ENCODE results near the gene ALDH1L2. TPM values are rescaled to one million over a fixed set of nuclear protein-coding genes. Genes with fewer than 3 reads are reported as not detected.

The ALDH1L2 gene
- total RNA-seq, 1 experiment from 2014 or later = 26.1 TPM

DNA sequence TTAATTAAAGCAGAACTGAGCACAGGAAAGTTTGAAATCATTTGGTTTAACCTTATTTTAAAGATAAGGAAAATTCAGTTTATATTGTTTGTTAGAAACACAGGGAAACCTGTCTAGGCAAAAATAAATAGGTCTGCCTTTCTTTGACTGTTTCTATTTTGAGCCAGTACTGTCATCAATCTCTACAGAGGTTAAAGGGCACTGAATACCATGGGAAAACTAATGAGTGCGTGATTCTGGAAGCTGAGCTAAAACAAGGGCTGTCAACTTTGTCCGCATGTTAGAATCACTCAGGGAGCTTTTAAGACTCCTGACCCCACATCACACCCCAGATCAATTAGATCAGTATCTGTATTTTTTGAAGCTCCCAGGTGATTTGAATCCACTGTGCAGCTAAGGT, 59.3 kb downstream of the ALDH1L2 start:
- DNase-seq = no peak
- Mint-ChIP-seq H3K27me3 (ENCODE audit: insufficient read depth, unreplicated experiment) (no peaks in the 10 kb centered on the region), H3K9me3 (ENCODE audit: unreplicated experiment) (no peaks in the 10 kb centered on the region), H3K27ac (ENCODE audit: unreplicated experiment) (no peak overlapping the region), H3K4me3 (ENCODE audit: unreplicated experiment) (no peak overlapping the region), H3K4me1 (ENCODE audit: low read depth, unreplicated experiment) (peaks cover 13% of the 10 kb centered on the region), H3K36me3 (ENCODE audit: insufficient read depth, unreplicated experiment) (peaks cover 21% of the 10 kb centered on the region)
- Histone ChIP-seq H3K4me3 (ENCODE audit: low read depth, low read length) (no peak overlapping the region), H3K36me3 (ENCODE audit: control insufficient read depth, insufficient read depth, low read length) (no peaks in the 10 kb centered on the region), H3K27me3 (replicated peaks; ENCODE audit: control insufficient read depth, insufficient read depth, low read length) (no peaks in the 10 kb centered on the region), H3K9me3 (no peaks in the 10 kb centered on the region), H3K4me1 (no peaks in the 10 kb centered on the region)
- ChIA-PET POLR2A (interaction anchor here (0.6 kb wide), 1 partner anchor 145 kb away, joined by 3 read pairs; no protein-coding TSS in a partner anchor), CTCF (no interaction called here)
- BruUV-seq (replicated peaks) = no TSS peak
- TF ChIP-seq, protein P1, sequence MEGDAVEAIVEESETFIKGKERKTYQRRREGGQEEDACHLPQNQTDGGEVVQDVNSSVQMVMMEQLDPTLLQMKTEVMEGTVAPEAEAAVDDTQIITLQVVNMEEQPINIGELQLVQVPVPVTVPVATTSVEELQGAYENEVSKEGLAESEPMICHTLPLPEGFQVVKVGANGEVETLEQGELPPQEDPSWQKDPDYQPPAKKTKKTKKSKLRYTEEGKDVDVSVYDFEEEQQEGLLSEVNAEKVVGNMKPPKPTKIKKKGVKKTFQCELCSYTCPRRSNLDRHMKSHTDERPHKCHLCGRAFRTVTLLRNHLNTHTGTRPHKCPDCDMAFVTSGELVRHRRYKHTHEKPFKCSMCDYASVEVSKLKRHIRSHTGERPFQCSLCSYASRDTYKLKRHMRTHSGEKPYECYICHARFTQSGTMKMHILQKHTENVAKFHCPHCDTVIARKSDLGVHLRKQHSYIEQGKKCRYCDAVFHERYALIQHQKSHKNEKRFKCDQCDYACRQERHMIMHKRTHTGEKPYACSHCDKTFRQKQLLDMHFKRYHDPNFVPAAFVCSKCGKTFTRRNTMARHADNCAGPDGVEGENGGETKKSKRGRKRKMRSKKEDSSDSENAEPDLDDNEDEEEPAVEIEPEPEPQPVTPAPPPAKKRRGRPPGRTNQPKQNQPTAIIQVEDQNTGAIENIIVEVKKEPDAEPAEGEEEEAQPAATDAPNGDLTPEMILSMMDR (IDR thresholded peaks at IDR 0.05; ENCODE audit: insufficient read depth in 1 of 2, low read depth in 1 of 2, low read length in 1 of 2, severe bottlenecking in 1 of 2, unreplicated experiment in 1 of 2) = no peak
- intact Hi-C loops (cut with micrococcal nuclease; ENCODE audit: unreplicated experiment) = no loop called here

DNA sequence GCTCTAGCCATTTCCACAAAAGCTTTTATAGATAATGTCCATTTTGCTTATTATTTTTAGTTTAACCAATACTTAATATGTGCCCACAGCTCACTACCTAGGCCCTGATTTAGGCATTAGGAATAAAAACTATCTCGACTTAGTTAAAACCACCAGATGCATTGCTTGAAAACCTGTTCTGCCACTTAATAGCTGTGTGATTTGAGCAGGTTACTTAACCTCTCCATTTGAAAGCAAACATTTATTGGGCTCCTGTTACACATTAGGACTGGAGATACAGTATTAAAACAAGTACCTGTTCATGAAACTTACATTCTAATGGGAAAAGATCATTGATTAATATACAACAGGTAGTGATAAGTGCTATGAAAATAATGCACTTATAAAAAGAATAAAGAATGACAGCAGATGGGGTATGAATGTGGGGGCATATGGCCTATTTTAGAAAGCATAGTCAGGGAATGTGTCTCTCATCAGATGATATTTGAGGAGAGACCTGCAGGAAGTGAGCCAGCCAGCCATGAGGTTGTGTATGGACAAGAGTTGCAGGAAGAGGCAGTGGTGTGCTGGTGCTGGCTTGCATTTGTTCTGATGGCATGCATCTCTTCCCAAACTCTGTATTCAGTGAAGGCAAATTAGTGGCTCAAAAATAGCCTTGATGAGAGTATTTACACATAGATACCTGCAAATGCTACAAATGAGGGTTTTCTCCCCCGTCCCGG, 63.9 kb downstream of the ALDH1L2 start:
- Mint-ChIP-seq H3K27ac (ENCODE audit: unreplicated experiment) (no peak overlapping the region), H3K27me3 (ENCODE audit: insufficient read depth, unreplicated experiment) (no peaks in the 10 kb centered on the region), H3K9me3 (ENCODE audit: unreplicated experiment) (no peaks in the 10 kb centered on the region), H3K36me3 (ENCODE audit: insufficient read depth, unreplicated experiment) (peaks cover 25% of the 10 kb centered on the region), H3K4me3 (ENCODE audit: unreplicated experiment) (no peak overlapping the region), H3K4me1 (ENCODE audit: low read depth, unreplicated experiment) (peaks cover 14% of the 10 kb centered on the region)
- intact Hi-C loops (cut with micrococcal nuclease; ENCODE audit: unreplicated experiment) = no loop called here
- Histone ChIP-seq H3K27me3 (replicated peaks; ENCODE audit: control insufficient read depth, insufficient read depth, low read length) (no peaks in the 10 kb centered on the region), H3K4me1 (no peaks in the 10 kb centered on the region), H3K4me3 (ENCODE audit: low read depth, low read length) (no peak overlapping the region), H3K36me3 (ENCODE audit: control insufficient read depth, insufficient read depth, low read length) (no peaks in the 10 kb centered on the region), H3K9me3 (no peaks in the 10 kb centered on the region)
- no peak for DNase-seq
- TF ChIP-seq, protein P1 (IDR thresholded peaks at IDR 0.05; ENCODE audit: insufficient read depth in 1 of 2, low read depth in 1 of 2, low read length in 1 of 2, severe bottlenecking in 1 of 2, unreplicated experiment in 1 of 2) = no peak
- POLR2A ChIA-PET = no interaction called here
- no TSS peak for BruUV-seq (replicated peaks)
- CTCF ChIA-PET = no interaction called here

DNA sequence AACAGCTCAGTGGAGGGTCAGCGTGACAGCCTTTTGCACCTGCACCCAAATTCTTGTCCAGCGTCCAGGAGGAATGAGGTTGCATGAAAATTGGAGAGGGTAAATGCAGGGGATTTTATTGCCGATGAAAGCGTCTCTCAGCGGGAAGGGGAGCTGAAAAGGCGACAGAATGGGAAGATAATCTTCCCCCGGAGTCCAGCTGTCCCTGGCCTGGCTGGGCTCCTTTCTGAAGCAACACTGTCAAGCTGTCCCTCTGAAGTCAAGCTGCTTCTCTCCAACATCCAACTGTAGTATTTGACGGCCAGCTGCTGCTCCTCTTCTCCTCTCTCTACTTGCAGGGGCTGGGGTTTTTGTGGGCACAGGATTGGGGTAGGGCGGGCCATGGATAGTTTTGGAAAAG, 65.5 kb downstream of the ALDH1L2 start:
- Mint-ChIP-seq H3K4me3 (ENCODE audit: unreplicated experiment) (no peak overlapping the region), H3K27ac (ENCODE audit: unreplicated experiment) (no peak overlapping the region), H3K36me3 (ENCODE audit: insufficient read depth, unreplicated experiment) (peaks cover 25% of the 10 kb centered on the region), H3K27me3 (ENCODE audit: insufficient read depth, unreplicated experiment) (no peaks in the 10 kb centered on the region), H3K9me3 (ENCODE audit: unreplicated experiment) (no peaks in the 10 kb centered on the region), H3K4me1 (ENCODE audit: low read depth, unreplicated experiment) (peaks cover 14% of the 10 kb centered on the region)
- ChIA-PET CTCF (no interaction called here), POLR2A (no interaction called here)
- TF ChIP-seq, protein P1 (IDR thresholded peaks at IDR 0.05; ENCODE audit: insufficient read depth in 1 of 2, low read depth in 1 of 2, low read length in 1 of 2, severe bottlenecking in 1 of 2, unreplicated experiment in 1 of 2) = no peak
- BruUV-seq (replicated peaks) = no TSS peak
- Histone ChIP-seq H3K4me1 (no peaks in the 10 kb centered on the region; the same call in 1 of the 2 replicates), H3K36me3 (ENCODE audit: control insufficient read depth, insufficient read depth, low read length) (no peaks in the 10 kb centered on the region), H3K4me3 (ENCODE audit: low read depth, low read length) (no peak overlapping the region), H3K27me3 (replicated peaks; ENCODE audit: control insufficient read depth, insufficient read depth, low read length) (no peaks in the 10 kb centered on the region), H3K9me3 (no peaks in the 10 kb centered on the region)
- intact Hi-C loops (cut with micrococcal nuclease; ENCODE audit: unreplicated experiment) = no loop called here
- no peak for DNase-seq

Measured in Caco-2 (cell line).